ENCODE data around the gene HERPUD2. TPM values are rescaled to one million over a fixed set of nuclear protein-coding genes. Genes with fewer than 3 reads are reported as not detected.

Gene HERPUD2
- polyA plus RNA-seq, 1 donor (not counting 4 experiments of a cell fraction or from before 2014, with no cell fraction given) = 43.6 TPM

GRCh38 chr7:35647171-35647574, 47.8 kb downstream of the HERPUD2 start:
- FAIRE-seq = no peak
- H3K4me2 ChIP-seq (ENCODE audit: control insufficient read depth, extremely low read depth, insufficient read depth, low read depth, low read length) = no peak overlapping the region

DNA sequence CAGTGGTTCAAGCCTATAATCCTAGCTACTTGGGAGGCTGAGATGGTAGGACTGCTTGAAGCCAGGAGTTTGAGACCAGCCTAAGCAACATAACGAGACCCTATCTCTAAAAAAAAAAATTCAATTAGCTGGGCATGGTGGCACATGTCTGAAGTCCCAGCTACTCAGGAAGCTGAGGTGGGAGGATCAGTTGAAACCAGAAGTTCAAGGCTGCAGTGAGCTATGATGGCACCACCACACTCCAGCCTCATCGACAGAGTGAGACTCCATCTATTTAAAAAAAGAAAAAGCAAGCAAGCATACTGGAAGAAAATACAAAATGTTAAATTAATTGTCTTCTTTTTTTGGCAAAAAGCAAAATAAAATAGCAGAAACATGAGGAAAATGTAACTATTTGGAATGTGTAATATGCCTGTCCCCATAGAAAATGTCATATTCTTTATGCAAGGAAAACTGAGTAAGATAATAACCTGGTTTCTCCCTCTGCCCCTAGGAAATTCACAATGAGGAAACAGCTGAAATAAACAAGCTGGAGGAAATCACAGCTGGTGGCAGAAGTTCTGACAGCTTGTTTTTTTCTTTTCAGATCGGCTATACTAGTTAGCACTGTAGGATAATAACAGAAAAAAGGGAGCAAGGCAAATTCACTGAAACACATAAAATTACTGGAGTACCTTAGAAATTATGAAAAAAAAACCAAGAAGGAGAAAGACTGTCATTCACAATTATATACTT, 48.5 kb downstream of the HERPUD2 start:
- FAIRE-seq = no peak
- dilution Hi-C loops (cut with MboI; ENCODE audit: extremely low pct_ligation_motif_present, low sequenced_read_pairs) = no loop called here
- H3K4me3 ChIP-seq (ENCODE audit: control insufficient read depth in 2 of 3, extremely low read depth in 1 of 3, insufficient read depth in 2 of 3, low read depth in 1 of 3, low read length in 3 of 3) = no peak overlapping the region

More at GRCh38 chr7:35647171-35647574, 47.8 kb downstream of the HERPUD2 start:
- Histone ChIP-seq H3K36me3 (ENCODE audit: control insufficient read depth in 2 of 2, extremely low read depth in 1 of 2, insufficient read depth in 2 of 2, low read length in 2 of 2) (peaks cover 0 to 5% of the 10 kb centered on the region in 2 experiments), H3K27me3 (ENCODE audit: control insufficient read depth, extremely low read depth, insufficient read depth, low read length) (no peaks in the 10 kb centered on the region), H3K9ac (ENCODE audit: control insufficient read depth, extremely low read depth, insufficient read depth, low read length) (no peak overlapping the region), H3K9me1 (ENCODE audit: control insufficient read depth, extremely low read depth, insufficient read depth, low read length) (peaks cover 2% of the 10 kb centered on the region), H3K9me3 (ENCODE audit: control insufficient read depth, low read depth, low read length) (no peaks in the 10 kb centered on the region), H2AFZ (ENCODE audit: control insufficient read depth, low read length) (no peak overlapping the region), H3K4me3 (ENCODE audit: control insufficient read depth in 2 of 3, extremely low read depth in 1 of 3, insufficient read depth in 2 of 3, low read depth in 1 of 3, low read length in 3 of 3) (no peak overlapping the region), H3K27ac (ENCODE audit: control insufficient read depth, insufficient read depth, low read length) (no peak overlapping the region), H3K79me2 (ENCODE audit: control insufficient read depth, insufficient read depth, low read length) (peaks cover 24% of the 10 kb centered on the region), H4K20me1 (ENCODE audit: control insufficient read depth, extremely low read depth, insufficient read depth, low read length) (no peaks in the 10 kb centered on the region), H3K4me1 (ENCODE audit: control insufficient read depth, extremely low read depth, insufficient read depth, low read length) (no peaks in the 10 kb centered on the region)
- no peak for DNase-seq (ENCODE audit: low read depth, low spot score)
- no peak for TF ChIP-seq EZH2 (IDR thresholded peaks at IDR 0.05; ENCODE audit: low read length)
- TF ChIP-seq CTCF (optimal IDR thresholded peaks at IDR 0.05 in 1 of 3, IDR thresholded peaks at IDR 0.05 in 1 of 3, conservative IDR thresholded peaks at IDR 0.05 in 1 of 3; ENCODE audit: extremely low read depth in 1 of 3, insufficient read depth in 2 of 3, low read length in 3 of 3) = no peak
- dilution Hi-C loops (cut with MboI; ENCODE audit: extremely low pct_ligation_motif_present, low sequenced_read_pairs) = no loop called here

More for the DNA sequence above, 48.5 kb downstream of the HERPUD2 start:
- Histone ChIP-seq H3K4me2 (ENCODE audit: control insufficient read depth, extremely low read depth, insufficient read depth, low read depth, low read length) (no peak overlapping the region), H3K9me1 (ENCODE audit: control insufficient read depth, extremely low read depth, insufficient read depth, low read length) (peaks cover 2% of the 10 kb centered on the region), H4K20me1 (ENCODE audit: control insufficient read depth, extremely low read depth, insufficient read depth, low read length) (no peaks in the 10 kb centered on the region), H3K9ac (ENCODE audit: control insufficient read depth, extremely low read depth, insufficient read depth, low read length) (no peak overlapping the region), H3K27ac (ENCODE audit: control insufficient read depth, insufficient read depth, low read length) (no peak overlapping the region), H3K4me1 (ENCODE audit: control insufficient read depth, extremely low read depth, insufficient read depth, low read length) (no peaks in the 10 kb centered on the region), H3K79me2 (ENCODE audit: control insufficient read depth, insufficient read depth, low read length) (peaks cover 21% of the 10 kb centered on the region), H2AFZ (ENCODE audit: control insufficient read depth, low read length) (no peak overlapping the region), H3K9me3 (ENCODE audit: control insufficient read depth, low read depth, low read length) (no peaks in the 10 kb centered on the region), H3K27me3 (ENCODE audit: control insufficient read depth, extremely low read depth, insufficient read depth, low read length) (no peaks in the 10 kb centered on the region), H3K36me3 (ENCODE audit: control insufficient read depth in 2 of 2, extremely low read depth in 1 of 2, insufficient read depth in 2 of 2, low read length in 2 of 2) (peaks cover 0 to 5% of the 10 kb centered on the region in 2 experiments)
- no peak for DNase-seq (ENCODE audit: low read depth, low spot score)
- TF ChIP-seq EZH2 (IDR thresholded peaks at IDR 0.05; ENCODE audit: low read length) (no peak), CTCF (optimal IDR thresholded peaks at IDR 0.05 in 1 of 3, IDR thresholded peaks at IDR 0.05 in 1 of 3, conservative IDR thresholded peaks at IDR 0.05 in 1 of 3; ENCODE audit: extremely low read depth in 1 of 3, insufficient read depth in 2 of 3, low read length in 3 of 3) (no peak)
